SK-N-SH (cell line): ENCODE data around the gene NUDT1. TPM values are rescaled to one million over a fixed set of nuclear protein-coding genes. Genes with fewer than 3 reads are reported as not detected.

Experiments used
- CTCF ChIA-PET: fragments of 300-600, 350-600 bp; formaldehyde crosslinking; extraction: SDS; loops from one replicate; lab custom pipeline; 2021; lab: Yijun Ruan, JAX
- POLR2A ChIA-PET: fragments of 350-600 bp; sonication (Branson Sonifier 250); formaldehyde crosslinking; extraction: SDS; loops from one replicate; lab custom pipeline; 2020; ENCODE audit warnings: antibody characterized with exemption, inconsistent platforms; lab: Yijun Ruan, JAX
- DNase-seq: peaks from one replicate; pipeline ENCODE4 v3.0.0; 2012
- H2AFZ ChIP-seq: fragments of 200-600 bp; sonication (generic); 2 replicates; pipeline ENCODE4 v1.8.1; 2016; ENCODE audit warnings: antibody characterized with exemption, mild to moderate bottlenecking, low read depth
- H3F3A ChIP-seq: fragments of 200-600 bp; sonication (generic); replicated peaks from 2 replicates; pipeline ENCODE3; 2016; ENCODE audit warnings: antibody characterized with exemption, mild to moderate bottlenecking; ENCODE audit not compliant: insufficient read depth
- H3K27ac ChIP-seq, 2 experiments: fragments of 200-500 bp in 1 of 2; fragments of 200-600 bp in 1 of 2; sonication (Bioruptor generic) in 1 of 2; sonication (generic), shearing (Covaris generic) in 1 of 2; 2 replicates each; pipeline versions ENCODE4 v1.5.1 to v1.6.1; 2014 to 2016; ENCODE audit warnings: low read depth in 2 of 2, inconsistent platforms in 1 of 2, low read length in 1 of 2, mild to moderate bottlenecking in 1 of 2, mixed read lengths in 1 of 2
- H3K27me3 ChIP-seq: fragments of 200-600 bp; sonication (generic), shearing (Covaris generic); 2 replicates; pipeline ENCODE4 v1.6.1; 2016; ENCODE audit warnings: mixed run types; ENCODE audit not compliant: insufficient read depth
- H3K36me3 ChIP-seq, 2 experiments: fragments of 200-500 bp in 1 of 2; fragments of 200-600 bp in 1 of 2; sonication (Bioruptor generic) in 1 of 2; sonication (generic) in 1 of 2; replicated peaks in 1 of 2; 2 replicates each; pipeline versions ENCODE3 to v1.5.1; 2014 to 2016; ENCODE audit warnings: low read length in 1 of 2, mild to moderate bottlenecking in 1 of 2; ENCODE audit not compliant: insufficient read depth in 2 of 2, control insufficient read depth in 1 of 2
- H3K4me1 ChIP-seq, 2 experiments: fragments of 200-500 bp in 1 of 2; fragments of 200-600 bp in 1 of 2; sonication (Bioruptor generic) in 1 of 2; sonication (generic), shearing (Covaris generic) in 1 of 2; 2 replicates each; pipeline versions ENCODE4 v1.5.1 to v1.6.1; 2014 to 2016; ENCODE audit warnings: low read depth in 1 of 2, low read length in 1 of 2, mixed run types in 1 of 2; ENCODE audit not compliant: insufficient read depth in 2 of 2, control insufficient read depth in 1 of 2
- H3K4me2 ChIP-seq: fragments of 200-600 bp; sonication (generic), shearing (Covaris generic); 2 replicates; pipeline ENCODE4 v1.6.1; 2017; ENCODE audit warnings: mixed run types
- H3K4me3 ChIP-seq, 2 experiments: fragments of 200-500 bp in 1 of 2; fragments of 200-600 bp in 1 of 2; sonication (Bioruptor generic) in 1 of 2; sonication (generic), shearing (Covaris generic) in 1 of 2; 2 replicates each; pipeline versions ENCODE4 v1.5.1 to v1.8.1; 2014 to 2016; ENCODE audit warnings: low read depth in 2 of 2, inconsistent platforms in 1 of 2, low read length in 1 of 2, mild to moderate bottlenecking in 1 of 2, mixed read lengths in 1 of 2, moderate library complexity in 1 of 2
- H3K79me2 ChIP-seq: fragments of 200-600 bp; sonication (generic); 2 replicates; pipeline ENCODE4 v1.8.1; 2017; ENCODE audit warnings: mild to moderate bottlenecking; ENCODE audit not compliant: insufficient read depth
- H3K9ac ChIP-seq: fragments of 200-600 bp; sonication (generic); 2 replicates; pipeline ENCODE4 v1.6.1; 2017; ENCODE audit warnings: mixed run types
- H3K9me2 ChIP-seq: fragments of 200-600 bp; sonication (generic); 2 replicates; pipeline ENCODE4 v1.6.1; 2017; ENCODE audit warnings: mixed run types
- H3K9me3 ChIP-seq: fragments of 200-600 bp; sonication (generic); 2 replicates; pipeline ENCODE4 v1.6.1; 2017; ENCODE audit warnings: mixed run types, mild to moderate bottlenecking, moderate library complexity
- H4K20me1 ChIP-seq: fragments of 200-600 bp; sonication (generic); 2 replicates; pipeline ENCODE4 v1.6.1; 2017; ENCODE audit warnings: mild to moderate bottlenecking, mixed run types; ENCODE audit not compliant: insufficient read depth
- CHD2 ChIP-seq: fragments of 150-350 bp; IDR thresholded peaks from 2 replicates; pipeline ENCODE4 v1.6.1; 2018; ENCODE audit warnings: low read length; ENCODE audit not compliant: partially characterized antibody
- ELF1 ChIP-seq: IDR thresholded peaks from 2 replicates; pipeline ENCODE4 v1.4.0; 2012
- FOSL2 ChIP-seq: IDR thresholded peaks from 2 replicates; pipeline ENCODE4 v1.4.0; 2012; ENCODE audit warnings: low read depth, mild to moderate bottlenecking, moderate library complexity, borderline replicate concordance
- JUND ChIP-seq: IDR thresholded peaks from 2 replicates; pipeline ENCODE4 v1.4.0; 2012
- MAX ChIP-seq: IDR thresholded peaks from 2 replicates; pipeline ENCODE4 v1.4.0; 2012; ENCODE audit warnings: low read depth
- MXI1 ChIP-seq: IDR thresholded peaks from 2 replicates; pipeline ENCODE4 v1.6.1; 2012; ENCODE audit warnings: mild to moderate bottlenecking, low read depth, low read length, improper control_type of control experiment
- NRF1 ChIP-seq: IDR thresholded peaks from 2 replicates; pipeline ENCODE4 v1.6.1; 2012; ENCODE audit warnings: low read depth, mild to moderate bottlenecking, low read length
- REST ChIP-seq: IDR thresholded peaks from 2 replicates; pipeline ENCODE4 v1.6.1; 2012; ENCODE audit warnings: mild to moderate bottlenecking, low read depth, low read length, moderate library complexity
- RFX5 ChIP-seq: IDR thresholded peaks from 2 replicates; pipeline ENCODE4 v1.6.1; 2012; ENCODE audit warnings: mild to moderate bottlenecking, improper control_type of control experiment, low read length
- SIN3A ChIP-seq: IDR thresholded peaks from 2 replicates; pipeline ENCODE4 v1.6.1; 2012; ENCODE audit warnings: low read depth, mild to moderate bottlenecking, low read length, moderate library complexity, borderline replicate concordance
- TAF1 ChIP-seq: IDR thresholded peaks from 2 replicates; pipeline ENCODE4 v1.6.1; 2012; ENCODE audit warnings: low read depth, mild to moderate bottlenecking, low read length, moderate library complexity, borderline replicate concordance
- USF1 ChIP-seq: IDR thresholded peaks from 2 replicates; pipeline ENCODE4 v1.4.0; 2012; ENCODE audit warnings: low read depth, borderline replicate concordance
- WGBS: methylation state at CpG from one replicate; pipeline ENCODE4 v1.1.6; 2017; ENCODE audit warnings: low lambda C conversion rate; 5-methylcytosine and 5-hydroxymethylcytosine counted together
- polyA plus RNA-seq, 3 experiments: library from polyadenylated mRNA; depleted of rRNA; stranded (reverse); fragments of >200 nt; gene quantifications; 2 replicates each; pipeline ENCODE4 v1.2.3, GENCODE V29; 2012
- TF ChIP-seq, protein P1 (sequence below): fragments of 150-350 bp; IDR thresholded peaks from 2 replicates; pipeline ENCODE4 v1.6.1; 2016; ENCODE audit warnings: mild to moderate bottlenecking, low read depth, low read length

Gene NUDT1
- polyA plus RNA-seq, 1 of the 3 experiments (the other 2 are of a cell fraction) = 98.1 TPM

DNA sequence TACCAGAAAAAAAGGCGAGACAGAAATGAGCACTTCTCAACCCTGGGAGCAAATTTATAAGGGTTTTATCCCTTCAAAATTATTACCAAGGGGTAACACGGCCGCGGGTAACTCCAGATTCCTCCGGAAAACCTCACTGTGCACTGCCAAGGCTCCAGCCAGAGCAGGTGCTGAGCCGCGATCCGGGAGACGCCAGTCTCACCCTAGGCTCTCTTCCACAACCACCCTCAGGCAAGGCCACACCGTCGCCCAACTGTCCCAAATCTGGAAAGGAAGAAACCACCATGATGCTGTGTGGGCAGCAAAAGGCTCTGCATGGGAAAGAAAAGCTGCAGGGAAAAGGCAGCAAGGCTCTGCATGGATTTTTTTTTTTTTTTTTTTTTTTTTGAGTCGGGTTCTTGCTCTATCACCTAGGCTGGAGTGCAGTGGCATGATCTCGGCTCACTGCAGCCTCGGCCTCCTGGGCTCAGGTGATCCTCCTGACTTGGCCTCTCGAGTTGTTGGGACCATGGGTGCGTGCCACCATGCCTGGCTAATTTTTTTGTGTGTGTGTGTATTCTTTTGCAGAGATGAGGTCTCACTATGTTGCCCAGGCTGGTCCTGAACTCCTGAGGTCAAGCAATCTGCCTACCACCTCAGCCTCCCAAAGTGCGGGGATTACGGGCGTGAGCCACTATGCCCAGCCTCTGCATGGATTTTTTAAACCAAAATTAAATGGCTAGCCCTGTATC lies 48.3 kb upstream of the NUDT1 start:
- H3K4me1 ChIP-seq = peaks cover 0 to 15% of the 10 kb centered on the region in 2 experiments; a peak in 1 of 4 replicates
- no peaks in the 10 kb centered on the region for H3F3A ChIP-seq
- peaks cover 23 to 32% of the 10 kb centered on the region in 2 experiments for H3K36me3 ChIP-seq
- no peaks in the 10 kb centered on the region for H4K20me1 ChIP-seq
- no peak overlapping the region; a peak in 1 of 4 replicates for H3K27ac ChIP-seq
- WGBS = 98% methylated on average over 19 of the region's 19 CpGs
- H3K79me2 ChIP-seq = peaks cover 8% of the 10 kb centered on the region; the same call in 1 of the 2 replicates
- H3K9me2 ChIP-seq = no peaks in the 10 kb centered on the region
- peaks cover 8% of the 10 kb centered on the region; the same call in 1 of the 2 replicates for H3K9me3 ChIP-seq
- H3K27me3 ChIP-seq = no peaks in the 10 kb centered on the region
- DNase-seq = no peak
- H3K4me3 ChIP-seq = no peak overlapping the region
- no peak overlapping the region for H3K9ac ChIP-seq
- H3K4me2 ChIP-seq = no peak overlapping the region
- ChIA-PET CTCF (interaction anchor here (1.2 to 4.0 kb wide), 4 partner anchors 8 to 90 kb away, joined by 3 to 24 read pairs (median 9); no protein-coding TSS in a partner anchor), POLR2A (interaction anchor here (0.6 kb wide), 1 partner anchor 147 kb away, joined by 3 read pairs; no protein-coding TSS in a partner anchor)
- H2AFZ ChIP-seq = no peak overlapping the region
- TF ChIP-seq MAX = no peak
- no peak for TF ChIP-seq RFX5
- no peak for TF ChIP-seq JUND
- TF ChIP-seq TAF1 = no peak
- no peak for TF ChIP-seq MXI1
- no peak for TF ChIP-seq ELF1
- TF ChIP-seq REST = no peak
- no peak for TF ChIP-seq FOSL2
- TF ChIP-seq USF1 = no peak
- TF ChIP-seq NRF1 = no peak
- TF ChIP-seq, protein P1, sequence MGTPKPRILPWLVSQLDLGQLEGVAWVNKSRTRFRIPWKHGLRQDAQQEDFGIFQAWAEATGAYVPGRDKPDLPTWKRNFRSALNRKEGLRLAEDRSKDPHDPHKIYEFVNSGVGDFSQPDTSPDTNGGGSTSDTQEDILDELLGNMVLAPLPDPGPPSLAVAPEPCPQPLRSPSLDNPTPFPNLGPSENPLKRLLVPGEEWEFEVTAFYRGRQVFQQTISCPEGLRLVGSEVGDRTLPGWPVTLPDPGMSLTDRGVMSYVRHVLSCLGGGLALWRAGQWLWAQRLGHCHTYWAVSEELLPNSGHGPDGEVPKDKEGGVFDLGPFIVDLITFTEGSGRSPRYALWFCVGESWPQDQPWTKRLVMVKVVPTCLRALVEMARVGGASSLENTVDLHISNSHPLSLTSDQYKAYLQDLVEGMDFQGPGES = no peak
- TF ChIP-seq SIN3A = no peak
- no peak for TF ChIP-seq CHD2
